ENCODE measurements around the gene AK1. TPM values are rescaled to one million over a fixed set of nuclear protein-coding genes. Genes with fewer than 3 reads are reported as not detected.

The AK1 gene
- total and polyA plus RNA-seq, 9 of the 15 experiments (the other 6 are each of a cell fraction or from before 2014, with no cell fraction given): 10.1 to 71.8 (median 39.0) TPM

- TF ChIP-seq ZNF398 (CRISPR knock-in tag; IDR thresholded peaks at IDR 0.05): no peak
- TF ChIP-seq ZNF740 (CRISPR knock-in tag; IDR thresholded peaks at IDR 0.05): no peak
- no peak for TF ChIP-seq ZNF740 (tag; IDR thresholded peaks at IDR 0.05)
These were observed 41.0 kb upstream of the AK1 start (continued) for GRCh38 chr9:127918183-127919107.

- DNase-seq (ENCODE audit: extremely low read depth in 1 of 4, low spot score in 3 of 4) (no peak), FAIRE-seq (no peak), ATAC-seq (no peak)
- H3K9me3 ChIP-seq (replicated peaks; ENCODE audit: control insufficient read depth, insufficient read depth, low read depth, low read length): no peaks in the 10 kb centered on the region
- POLR2A ChIA-PET: interaction anchor here (1.0 to 1.2 kb wide), 3 partner anchors 13 to 19 kb away, joined by 3 to 5 read pairs (median 4); no protein-coding TSS in a partner anchor
- H3K79me2 ChIP-seq (ENCODE audit: control insufficient read depth, insufficient read depth, low read length): peaks cover 17% of the 10 kb centered on the region
- H3K36me3 ChIP-seq (ENCODE audit: control insufficient read depth, insufficient read depth, low read length): peaks cover 16% of the 10 kb centered on the region; the same call in 2 of the 3 replicates
- no peaks in the 10 kb centered on the region for H3K9me1 ChIP-seq (ENCODE audit: control insufficient read depth, insufficient read depth, low read length)
- H3K4me1 ChIP-seq (replicated peaks in 1 of 2; ENCODE audit: control insufficient read depth in 2 of 2, insufficient read depth in 2 of 2, low read length in 2 of 2): peaks cover 38 to 57% of the 10 kb centered on the region in 2 experiments
- H3K4me2 ChIP-seq (ENCODE audit: insufficient read depth, low read length): peak overlapping the region; percentile 71; the same call in 1 of the 2 replicates
- no peaks in the 10 kb centered on the region for H3K27me3 ChIP-seq (ENCODE audit: control insufficient read depth in 2 of 2, insufficient read depth in 2 of 2, low read length in 2 of 2)
- CTCF ChIA-PET (ENCODE audit: low intra/inter-chr PET ratio): no interaction called here
- H3K4me3 ChIP-seq: no peak overlapping the region
- BruUV-seq (replicated peaks): no TSS peak
- peak overlapping the region in 1 of 2 experiments; percentile 58; a peak in 1 of 4 replicates for H3K9ac ChIP-seq (ENCODE audit: insufficient read depth in 1 of 2, low read depth in 2 of 2, low read length in 2 of 2)
- H4K20me1 ChIP-seq (replicated peaks; ENCODE audit: control insufficient read depth, insufficient read depth, low read length): no peaks in the 10 kb centered on the region
- intact Hi-C loops (cut with micrococcal nuclease): loop anchor here (2.0 to 10.0 kb wide), 3 partner anchors 21 to 413 kb away; no protein-coding TSS in a partner anchor
- no peak overlapping the region for H3K27ac ChIP-seq (ENCODE audit: extremely low read depth, low read depth, low read length)
- H2AFZ ChIP-seq (ENCODE audit: low read depth, low read length): peak overlapping the region; percentile 63
- WGBS (ENCODE audit: insufficient coverage, low coverage, missing lambda C conversion rate): 46% methylated on average over 6 of the region's 6 CpGs
- in situ Hi-C loops (cut with MboI): loop anchor here (5.0 to 25.0 kb wide), 3 partner anchors 180 to 980 kb away; partner anchors contain the start of gene TOR2A
- no peak for TF ChIP-seq CHCHD3 (CRISPR knock-in tag; IDR thresholded peaks at IDR 0.05)
- no peak for TF ChIP-seq MXI1 (IDR thresholded peaks at IDR 0.05; ENCODE audit: low read depth, low read length)
- TF ChIP-seq ZBTB12 (CRISPR knock-in tag; IDR thresholded peaks at IDR 0.05): no peak
- no peak for TF ChIP-seq TCFL5 (CRISPR knock-in tag; conservative IDR thresholded peaks at IDR 0.05)
- TF ChIP-seq BCL6 (CRISPR knock-in tag; IDR thresholded peaks at IDR 0.05): no peak
- TF ChIP-seq C11orf30 (IDR thresholded peaks at IDR 0.05; ENCODE audit: low read depth): no peak
- TF ChIP-seq, protein P1, sequence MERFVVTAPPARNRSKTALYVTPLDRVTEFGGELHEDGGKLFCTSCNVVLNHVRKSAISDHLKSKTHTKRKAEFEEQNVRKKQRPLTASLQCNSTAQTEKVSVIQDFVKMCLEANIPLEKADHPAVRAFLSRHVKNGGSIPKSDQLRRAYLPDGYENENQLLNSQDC (CRISPR knock-in tag; IDR thresholded peaks at IDR 0.05): no peak
- TF ChIP-seq NR3C1 (CRISPR knock-in tag; IDR thresholded peaks at IDR 0.05): no peak
These were observed 40.1 kb upstream of the AK1 start for GRCh38 chr9:127917603-127918002.
